Spleen (tissue), 7 donors: ENCODE measurements around the gene FTL.

ENCODE experiments used
- CTCF ChIP-seq, 11 experiments: fragments of 200-600 bp in 7 of 11; fragments of 450-650 bp in 4 of 11; sonication (generic) in 4 of 11; IDR thresholded peaks in 8 of 11; conservative IDR thresholded peaks in 3 of 11; 1 replicate in 7 of 11; 2 replicates in 4 of 11; pipeline versions ENCODE4 v1.4.0 to v1.8.0; 2016 to 2021; ENCODE audit warnings: antibody characterized with exemption in 11 of 11, inconsistent platforms in 4 of 11, mild to moderate bottlenecking in 1 of 11
- POLR2A ChIP-seq, 3 donors: fragments of 450-650 bp; IDR thresholded peaks; one replicate each; pipeline ENCODE4 v1.5.1; 2017; ENCODE audit warnings: antibody characterized with exemption in 3 of 3, mild to moderate bottlenecking in 1 of 3
- POLR2AphosphoS5 ChIP-seq, 3 donors: sonication (generic); formaldehyde crosslinking; IDR thresholded peaks; one replicate each; pipeline ENCODE4 v1.5.1; 2017; ENCODE audit warnings: antibody characterized with exemption in 3 of 3
- donor health status: DM: no; HTN: no; CAD: no; lungs with moderate emphysema.
- donor health status: DM: no; HTN: no; CAD: no.
- donor health status: DM: no; HTN: no; CAD: no.

DNA sequence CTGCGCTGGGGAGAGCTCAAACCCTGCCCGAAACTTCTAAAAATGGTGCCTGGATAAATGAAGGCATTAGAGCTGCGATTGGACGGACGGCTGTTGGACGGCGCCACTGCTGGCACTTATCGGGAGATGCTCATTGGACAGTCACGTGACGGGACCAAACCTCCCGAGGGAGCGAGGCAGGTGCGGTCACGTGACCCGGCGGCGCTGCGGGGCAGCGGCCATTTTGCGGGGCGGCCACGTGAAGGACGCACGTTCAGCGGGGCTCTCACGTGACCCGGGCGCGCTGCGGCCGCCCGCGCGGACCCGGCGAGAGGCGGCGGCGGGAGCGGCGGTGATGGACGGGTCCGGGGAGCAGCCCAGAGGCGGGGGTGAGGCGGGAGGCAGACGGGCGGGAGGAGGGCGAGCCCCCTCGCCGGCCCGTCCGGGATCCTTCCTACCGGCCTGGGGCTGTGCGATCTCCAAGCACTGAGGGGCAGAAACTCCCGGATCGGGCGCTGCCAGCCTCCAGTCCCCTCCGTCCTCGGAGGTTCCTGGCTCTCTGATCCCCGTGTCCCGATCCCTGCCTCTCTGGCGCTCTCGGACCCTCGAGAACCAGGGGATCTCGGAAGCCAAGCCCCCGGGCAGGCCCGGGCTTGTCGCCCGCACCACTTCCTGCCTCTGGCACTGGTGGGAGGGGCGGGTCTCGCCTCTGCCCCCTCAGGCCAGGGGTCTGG lies 10.4 kb upstream of the FTL start, which contains the start of gene BAX:
- TF ChIP-seq CTCF (IDR thresholded peaks at IDR 0.05 in 8 of 11, conservative IDR thresholded peaks at IDR 0.05 in 3 of 11) (peak in 3 of 11 experiments; percentile 5 to 36 (median 19)), POLR2A (IDR thresholded peaks at IDR 0.05) (peak in 2 of 3 donors; percentile 38 to 58), POLR2AphosphoS5 (IDR thresholded peaks at IDR 0.05) (peak; percentile 87 to 95 (median 94))
